Stimulated activated naive CD8-positive, alpha-beta T cell treated with anti-CD3 and anti-CD28 coated beads, Interleukin-15, amount 100 ng/mL, for 72 hours (primary cell): Measurements from ENCODE around the gene SPRR1B.
"Not testable (repeated sequence)": the region's sequence is repeated elsewhere in the genome, so short reads cannot be mapped to it uniquely, and the experiment has no call there.

Source experiments
- ATAC-seq: fragments of 150-1000 bp; cut with Tn5 transposase; 2 replicates; pipeline ENCODE4 v1.10.0; 2021; ENCODE audit warnings: mild to moderate bottlenecking, moderate library complexity
- DNase-seq, 2 donors: peaks; one replicate each; pipeline ENCODE4 v3.0.0; 2021 to 2022
- H3K27ac Mint-ChIP-seq, 2 donors: one replicate each; pipeline ENCODE4 v1.8.0; 2022; ENCODE audit warnings: mild to moderate bottlenecking in 2 of 2, mixed read lengths in 2 of 2, moderate library complexity in 2 of 2
- H3K27me3 Mint-ChIP-seq: one replicate; pipeline ENCODE4 v1.8.0; 2022; ENCODE audit warnings: mixed read lengths
- H3K4me1 Mint-ChIP-seq: one replicate; pipeline ENCODE4 v1.8.0; 2022; ENCODE audit warnings: mild to moderate bottlenecking, mixed read lengths
- H3K4me3 Mint-ChIP-seq, 2 donors: one replicate each; pipeline ENCODE4 v1.8.0; 2022; ENCODE audit warnings: mild to moderate bottlenecking in 2 of 2, mixed read lengths in 2 of 2, moderate library complexity in 1 of 2
- H3K9me3 Mint-ChIP-seq, 2 donors: one replicate each; pipeline ENCODE4 v1.8.0; 2022; ENCODE audit warnings: mixed read lengths in 2 of 2

Gene SPRR1B, protein sequence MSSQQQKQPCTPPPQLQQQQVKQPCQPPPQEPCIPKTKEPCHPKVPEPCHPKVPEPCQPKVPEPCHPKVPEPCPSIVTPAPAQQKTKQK

DNA sequence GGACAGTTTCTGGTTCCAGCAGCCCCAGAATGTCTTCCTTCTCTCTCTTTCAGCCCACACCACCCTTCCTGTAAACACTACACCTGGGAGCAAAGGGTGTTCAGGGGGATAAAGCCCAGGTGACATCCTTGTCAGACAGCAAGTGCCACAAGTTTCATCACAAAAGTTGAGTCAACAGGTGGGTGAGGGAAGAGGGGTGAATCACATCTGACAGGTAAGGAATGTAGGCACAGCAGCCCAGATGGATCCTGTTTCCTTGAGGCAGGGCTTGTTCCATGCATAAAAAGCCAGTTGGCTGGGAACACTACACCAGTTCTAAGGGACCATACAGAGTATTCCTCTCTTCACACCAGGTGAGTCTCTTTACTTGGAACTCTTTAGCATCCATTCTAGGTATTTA, at the start of gene SPRR1B:
Gene SPRR1B, plus strand, starts transcription at position 309 of the 400 bp plus-strand sequence. CDS start 1,143 bp downstream, outside the sequence.
- Mint-ChIP-seq H3K27me3 (peaks cover 19% of the 10 kb centered on the region), H3K4me1 (no peaks in the 10 kb centered on the region), H3K4me3 (no peak within 1 kb of the TSS), H3K9me3 (no peaks in the 10 kb centered on the region), H3K27ac (no peak within 1 kb of the TSS)
- ATAC-seq (no peak), DNase-seq (no peak)

DNA sequence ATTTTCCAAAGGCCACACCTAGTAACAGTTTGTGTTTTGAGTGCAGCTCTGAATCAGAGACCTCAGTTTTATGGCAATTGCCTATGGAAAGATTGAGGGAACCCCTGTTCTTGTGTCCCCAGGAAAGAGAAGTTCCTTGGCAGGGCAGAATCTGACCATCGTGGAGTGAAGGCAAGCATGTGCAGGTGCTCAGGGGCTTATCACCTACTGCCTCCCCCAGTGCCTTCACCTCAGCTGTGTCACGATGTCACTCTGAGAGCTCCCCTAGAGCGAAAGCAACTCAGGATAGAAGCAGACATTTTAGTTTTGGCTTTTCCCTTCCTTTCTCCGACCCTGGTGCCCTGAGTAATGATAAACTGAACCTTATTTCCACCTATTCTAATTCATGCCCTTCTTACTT, 48.9 kb upstream of the SPRR1B start:
- Mint-ChIP-seq H3K27ac (no peak overlapping the region), H3K4me1 (no peaks in the 10 kb centered on the region), H3K27me3 (peaks cover 47% of the 10 kb centered on the region), H3K4me3 (no peak overlapping the region), H3K9me3 (no peaks in the 10 kb centered on the region)
- DNase-seq, result no peak
- no peak for ATAC-seq

DNA sequence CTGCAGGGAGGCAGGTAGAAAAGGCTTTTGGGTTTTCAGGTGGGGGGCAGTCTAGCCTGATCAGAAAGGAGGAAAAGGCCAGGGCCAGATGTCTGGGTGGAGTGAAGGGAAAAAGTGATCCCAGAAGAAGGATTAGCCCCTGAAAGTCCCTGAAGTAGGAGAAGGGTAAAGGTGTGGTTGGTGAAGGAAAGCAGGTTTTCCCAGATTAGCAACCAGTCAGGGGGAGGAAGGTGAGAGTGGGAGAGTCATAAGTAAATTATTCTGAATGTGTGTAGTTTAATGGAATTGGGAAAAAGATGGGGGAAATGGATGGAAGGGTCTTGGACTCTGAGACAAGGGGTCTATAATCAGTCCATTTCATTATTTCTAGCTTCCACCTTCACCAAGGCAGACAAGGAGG, 47.8 kb upstream of the SPRR1B start:
- H3K27me3 Mint-ChIP-seq, result peaks cover 41% of the 10 kb centered on the region
- ATAC-seq, result no peak
- no peak for DNase-seq
- H3K27ac Mint-ChIP-seq, result no peak overlapping the region
- no peak overlapping the region for H3K4me3 Mint-ChIP-seq
- no peaks in the 10 kb centered on the region for H3K4me1 Mint-ChIP-seq
- no peaks in the 10 kb centered on the region for H3K9me3 Mint-ChIP-seq

DNA sequence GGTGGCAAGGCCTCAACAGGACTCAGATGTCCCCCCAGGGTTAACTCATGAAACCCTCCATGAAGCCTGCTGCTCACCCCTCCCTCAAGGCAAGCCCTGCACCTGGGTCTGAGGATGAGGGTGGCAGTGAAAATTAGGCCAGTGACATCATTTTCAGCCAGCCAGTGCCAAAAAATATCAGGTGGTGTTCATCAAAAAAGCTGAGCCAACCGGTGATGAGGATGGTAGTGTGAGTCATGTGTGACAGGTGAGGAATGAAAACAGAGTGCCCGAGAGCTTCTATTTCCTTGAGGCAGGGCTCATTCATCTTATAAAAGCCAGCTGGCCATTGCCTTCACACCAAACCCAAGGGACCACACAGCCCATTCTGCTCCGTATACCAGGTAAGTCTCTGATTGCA, 47.3 kb upstream of the SPRR1B start, which contains the start of gene SPRR1A:
Gene SPRR1A, plus strand, starts transcription at position 339 of the 400 bp plus-strand sequence. CDS start 1,150 bp downstream, outside the sequence.
- H3K27ac Mint-ChIP-seq, result no peak within 1 kb of the TSS
- DNase-seq (no peak), ATAC-seq (no peak)
- peaks cover 41% of the 10 kb centered on the region for H3K27me3 Mint-ChIP-seq
- H3K9me3 Mint-ChIP-seq, result no peaks in the 10 kb centered on the region
- H3K4me1 Mint-ChIP-seq, result no peaks in the 10 kb centered on the region
- H3K4me3 Mint-ChIP-seq, result no peak within 1 kb of the TSS

DNA sequence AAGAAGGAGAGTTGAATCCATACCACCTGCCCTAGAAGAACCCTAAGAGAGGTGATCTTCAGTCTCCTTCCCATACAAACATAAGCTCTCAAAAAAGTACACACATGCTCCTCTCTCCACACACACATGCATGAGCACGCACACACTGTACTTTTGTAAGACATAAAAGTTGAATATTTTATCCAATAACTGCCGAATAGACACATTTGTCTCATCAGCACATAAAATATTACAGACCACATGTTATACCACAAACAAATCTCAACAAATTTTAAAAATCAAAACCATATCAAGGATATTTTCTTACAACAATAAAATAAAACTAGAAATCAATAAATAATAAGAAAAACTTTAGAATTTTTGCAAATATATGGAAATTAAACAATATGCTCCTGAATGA, 44.4 kb upstream of the SPRR1B start:
- Mint-ChIP-seq H3K4me3 (no peak overlapping the region), H3K27me3 (peaks cover 23% of the 10 kb centered on the region), H3K9me3 (no peaks in the 10 kb centered on the region), H3K4me1 (no peaks in the 10 kb centered on the region), H3K27ac (no peak overlapping the region)
- ATAC-seq (no peak), DNase-seq (no peak)

DNA sequence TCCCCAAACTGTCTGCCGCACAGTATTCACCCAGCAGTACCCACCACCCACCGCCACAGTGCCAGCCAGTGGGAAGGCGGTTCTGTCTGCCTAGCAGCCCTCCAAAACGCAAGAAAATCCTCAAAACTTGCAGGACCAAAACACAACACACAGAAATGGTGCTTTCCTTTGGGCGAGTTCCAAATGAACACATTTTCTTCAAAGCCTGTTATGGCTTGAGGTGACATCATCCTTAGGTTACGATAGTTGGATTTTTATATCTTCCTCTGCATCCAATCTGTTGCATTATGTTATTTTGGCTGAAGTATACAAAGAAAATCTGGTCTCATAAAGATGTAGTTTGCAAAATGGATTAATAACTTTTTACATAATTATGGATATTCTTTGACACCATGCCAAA, 37.8 kb upstream of the SPRR1B start:
- Mint-ChIP-seq H3K4me3 (no peak overlapping the region), H3K27me3 (no peaks in the 10 kb centered on the region), H3K9me3 (no peaks in the 10 kb centered on the region), H3K4me1 (no peaks in the 10 kb centered on the region), H3K27ac (no peak overlapping the region)
- ATAC-seq (no peak), DNase-seq (no peak)

DNA sequence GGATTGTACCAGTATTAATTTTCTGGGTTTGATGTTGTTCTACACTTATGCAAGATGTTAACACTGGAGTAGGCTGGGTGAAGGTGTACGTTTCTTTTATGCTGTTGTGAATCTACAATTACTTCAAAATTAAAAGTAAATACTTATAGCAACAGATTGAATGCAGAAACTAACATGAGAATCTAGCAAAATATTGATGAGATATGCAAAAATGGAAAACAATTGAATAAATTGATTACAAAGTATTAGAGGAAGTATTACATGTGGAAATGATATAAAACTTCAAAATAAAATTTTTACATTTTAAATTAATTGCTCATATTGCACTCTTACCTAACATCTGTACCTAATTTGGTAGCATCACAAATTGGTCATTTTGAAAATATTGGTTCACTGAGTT, 35.2 kb upstream of the SPRR1B start:
- H3K4me3 Mint-ChIP-seq, result no peak overlapping the region
- no peaks in the 10 kb centered on the region for H3K27me3 Mint-ChIP-seq
- ATAC-seq (no peak), DNase-seq (no peak)
- no peaks in the 10 kb centered on the region for H3K4me1 Mint-ChIP-seq
- no peaks in the 10 kb centered on the region for H3K9me3 Mint-ChIP-seq
- H3K27ac Mint-ChIP-seq, result no peak overlapping the region

DNA sequence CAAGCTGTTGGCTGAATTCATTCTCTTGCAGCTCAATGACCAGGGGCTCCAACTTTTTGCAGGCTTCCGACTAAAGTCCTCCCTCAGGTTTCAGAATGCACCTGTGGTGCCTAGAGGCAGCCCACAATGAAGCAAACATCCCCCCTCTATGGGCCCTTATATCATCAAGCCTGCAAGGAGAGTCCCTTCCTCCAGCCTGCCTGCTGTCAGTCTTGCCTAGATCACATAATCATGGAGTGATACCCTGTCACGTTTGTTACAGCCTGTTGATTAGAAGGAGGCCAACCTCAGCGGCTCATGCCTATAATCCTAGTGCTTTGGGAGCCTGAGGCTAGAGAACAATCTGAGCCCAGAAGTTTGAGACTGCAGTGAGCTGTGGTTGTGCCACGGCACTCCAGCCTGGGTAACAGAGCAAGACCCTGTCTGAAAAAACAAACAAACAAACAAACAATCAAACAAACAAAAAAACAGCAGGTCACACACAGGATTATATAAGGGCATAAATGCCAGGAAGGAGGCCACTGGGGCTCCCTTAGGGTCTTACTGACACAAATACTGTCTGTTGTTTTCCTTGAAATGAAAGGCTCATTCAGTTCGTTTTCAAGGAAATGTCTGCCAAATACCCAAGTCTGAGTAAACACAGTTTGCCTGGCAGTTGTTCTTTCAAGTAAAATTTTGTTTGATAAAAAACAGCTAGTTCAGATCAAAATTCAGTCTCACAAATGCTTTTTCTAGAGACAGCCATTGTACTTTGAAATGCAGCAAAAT, 34.2 kb upstream of the SPRR1B start:
- DNase-seq (no peak), ATAC-seq (no peak)
- Mint-ChIP-seq H3K27ac (no peak overlapping the region), H3K4me1 (no peaks in the 10 kb centered on the region), H3K27me3 (no peaks in the 10 kb centered on the region), H3K9me3 (no peaks in the 10 kb centered on the region), H3K4me3 (no peak overlapping the region)

DNA sequence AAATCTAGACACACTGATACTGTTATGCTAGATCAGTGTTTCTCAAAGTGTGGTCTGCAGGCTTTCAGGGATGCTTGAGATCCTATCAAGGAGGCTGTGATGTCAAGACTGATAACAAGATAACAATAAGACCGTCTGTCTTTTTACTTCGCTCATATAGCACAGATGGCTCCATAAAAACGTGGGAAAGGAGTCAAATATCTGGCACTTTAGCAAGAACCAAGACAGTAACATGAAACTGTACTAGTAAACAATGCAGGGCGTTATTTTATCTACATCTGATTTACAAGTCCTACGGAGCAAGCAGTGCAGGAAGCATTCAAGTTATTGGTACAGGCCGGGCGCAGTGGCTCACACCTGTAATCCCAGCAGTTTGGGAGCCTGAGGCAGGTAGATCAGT, 33.1 kb upstream of the SPRR1B start:
- DNase-seq (no peak), ATAC-seq (no peak)
- no peak overlapping the region for H3K4me3 Mint-ChIP-seq
- H3K4me1 Mint-ChIP-seq, result no peaks in the 10 kb centered on the region
- no peaks in the 10 kb centered on the region for H3K27me3 Mint-ChIP-seq
- no peak overlapping the region for H3K27ac Mint-ChIP-seq
- H3K9me3 Mint-ChIP-seq, result no peaks in the 10 kb centered on the region

DNA sequence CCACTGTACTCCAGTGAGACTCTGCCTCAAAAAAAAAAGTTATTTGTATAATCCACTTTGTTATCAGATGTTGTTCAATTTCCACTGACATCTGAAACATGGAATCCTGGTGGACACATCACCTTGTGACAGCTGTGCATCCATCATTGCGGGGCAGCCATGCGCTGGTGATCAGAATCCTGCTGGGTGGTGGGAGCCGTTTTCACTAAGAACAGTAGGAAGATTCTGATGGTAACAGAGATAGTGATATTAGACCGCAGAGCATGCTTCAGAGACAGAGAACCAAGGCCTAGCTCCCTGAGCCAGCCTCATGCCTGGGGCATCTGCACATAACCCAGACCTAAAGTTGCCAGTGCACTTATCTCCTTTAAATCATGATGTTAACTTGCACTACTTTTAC, 32.5 kb upstream of the SPRR1B start:
- Mint-ChIP-seq H3K27me3 (peaks cover under 1% of the 10 kb centered on the region), H3K27ac (no peak overlapping the region), H3K4me3 (no peak overlapping the region), H3K9me3 (no peaks in the 10 kb centered on the region), H3K4me1 (no peaks in the 10 kb centered on the region)
- DNase-seq, result no peak
- no peak for ATAC-seq

DNA sequence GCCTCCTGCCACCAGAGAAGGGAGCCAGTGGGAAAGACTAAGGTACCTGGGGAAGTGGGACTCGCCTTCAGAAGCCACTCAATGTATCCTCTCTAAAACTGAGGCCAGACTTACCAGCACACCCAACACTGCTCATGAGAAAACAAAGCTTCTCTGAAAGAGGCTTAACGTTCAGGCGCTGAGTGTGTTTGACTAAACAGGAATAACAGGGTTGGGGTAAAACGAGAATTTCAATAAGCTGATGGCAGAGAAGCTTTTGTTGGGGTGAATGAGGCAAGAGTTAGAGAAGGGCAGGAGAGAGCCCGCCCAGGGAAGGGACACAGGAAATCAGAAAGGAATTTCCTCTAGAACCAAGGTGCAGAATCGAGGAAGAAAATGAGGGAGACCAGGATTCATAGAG, 31.2 kb upstream of the SPRR1B start:
- Mint-ChIP-seq H3K9me3 (no peaks in the 10 kb centered on the region), H3K27ac (no peak overlapping the region), H3K4me3 (no peak overlapping the region), H3K4me1 (no peaks in the 10 kb centered on the region), H3K27me3 (peaks cover 8% of the 10 kb centered on the region)
- no peak for ATAC-seq
- no peak for DNase-seq

DNA sequence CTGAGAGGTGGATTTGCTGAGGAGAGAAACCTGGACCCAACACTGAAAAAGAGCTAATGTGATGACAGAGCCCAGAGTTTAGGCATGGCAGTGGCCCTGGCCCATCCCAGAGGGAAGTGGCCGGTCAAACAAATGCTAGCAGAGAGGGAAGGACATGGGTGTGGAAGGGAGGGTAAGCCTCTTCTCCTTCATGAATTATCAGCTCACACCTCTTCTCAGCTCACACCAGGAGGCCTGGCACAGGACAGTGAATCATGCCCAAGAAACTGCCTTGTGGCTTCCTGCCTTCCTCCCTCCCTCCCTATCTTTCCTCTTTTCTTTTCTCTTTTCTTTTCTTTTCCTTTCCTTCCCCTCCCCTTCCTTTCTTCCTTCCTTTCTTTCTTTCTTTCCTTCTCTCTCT, 30.7 kb upstream of the SPRR1B start:
- Mint-ChIP-seq H3K27ac (no peak overlapping the region), H3K4me3 (no peak overlapping the region), H3K9me3 (no peaks in the 10 kb centered on the region), H3K4me1 (no peaks in the 10 kb centered on the region), H3K27me3 (peaks cover 8% of the 10 kb centered on the region)
- no peak for DNase-seq
- ATAC-seq, result no peak

DNA sequence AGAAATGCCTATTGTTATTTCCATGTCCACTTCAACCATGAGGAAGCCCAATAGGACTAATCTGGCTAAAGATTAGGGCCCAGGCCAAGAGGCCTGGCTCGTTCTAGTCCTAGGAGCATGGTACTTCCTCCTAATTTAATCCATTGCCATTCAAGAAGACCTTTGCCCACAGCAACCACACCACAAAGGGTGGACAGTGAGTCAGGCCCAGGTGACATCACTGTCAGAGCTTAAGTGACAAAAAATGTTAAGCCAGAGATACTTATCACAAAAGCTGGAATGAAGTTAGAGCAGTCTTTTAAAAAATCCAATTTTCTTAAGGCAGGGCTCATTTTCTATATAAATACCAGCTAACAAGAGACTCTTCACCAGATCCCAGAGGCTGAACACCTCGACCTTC, 29.6 kb upstream of the SPRR1B start, which contains the start of gene SPRR3:
Gene SPRR3, plus strand, starts transcription at position 368 of the 400 bp plus-strand sequence. CDS start 1,272 bp downstream, outside the sequence.
- no peaks in the 10 kb centered on the region for H3K9me3 Mint-ChIP-seq
- H3K4me1 Mint-ChIP-seq, result no peaks in the 10 kb centered on the region
- ATAC-seq (no peak), DNase-seq (no peak)
- H3K27me3 Mint-ChIP-seq, result peaks cover 8% of the 10 kb centered on the region
- peak within 1 kb of the TSS in 1 of 2 donors; percentile 27 for H3K27ac Mint-ChIP-seq
- no peak within 1 kb of the TSS for H3K4me3 Mint-ChIP-seq

DNA sequence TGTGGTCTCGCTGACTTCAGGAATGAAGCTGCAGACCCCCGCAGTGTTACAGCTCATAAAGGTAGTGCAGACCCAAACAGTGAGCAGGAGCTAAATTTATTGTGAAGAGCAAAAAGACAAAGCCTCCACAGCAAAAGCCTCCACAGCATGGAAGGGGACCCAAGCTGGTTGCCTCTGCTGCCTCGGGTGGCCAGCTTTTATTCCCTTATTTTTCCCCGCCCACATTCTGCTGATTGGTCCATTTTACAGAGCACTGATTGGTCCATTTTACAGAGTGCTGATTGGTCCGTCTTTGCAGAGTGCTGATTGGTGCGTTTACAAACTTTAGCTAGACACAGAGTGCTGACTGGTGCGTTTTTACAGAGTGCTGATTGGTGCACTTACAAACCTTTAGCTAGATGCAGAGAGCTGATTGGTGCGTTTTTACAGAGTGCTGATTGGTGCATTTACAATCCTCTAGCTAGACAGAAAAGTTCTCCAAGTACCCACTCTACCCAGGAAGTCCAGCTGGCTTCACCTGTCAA, 19.7 kb upstream of the SPRR1B start:
- H3K4me3 Mint-ChIP-seq, ATAC-seq, DNase-seq, H3K9me3 Mint-ChIP-seq, H3K27ac Mint-ChIP-seq, H3K4me1 Mint-ChIP-seq: not testable (repeated sequence)
- peaks cover 14% of the 10 kb centered on the region for H3K27me3 Mint-ChIP-seq

DNA sequence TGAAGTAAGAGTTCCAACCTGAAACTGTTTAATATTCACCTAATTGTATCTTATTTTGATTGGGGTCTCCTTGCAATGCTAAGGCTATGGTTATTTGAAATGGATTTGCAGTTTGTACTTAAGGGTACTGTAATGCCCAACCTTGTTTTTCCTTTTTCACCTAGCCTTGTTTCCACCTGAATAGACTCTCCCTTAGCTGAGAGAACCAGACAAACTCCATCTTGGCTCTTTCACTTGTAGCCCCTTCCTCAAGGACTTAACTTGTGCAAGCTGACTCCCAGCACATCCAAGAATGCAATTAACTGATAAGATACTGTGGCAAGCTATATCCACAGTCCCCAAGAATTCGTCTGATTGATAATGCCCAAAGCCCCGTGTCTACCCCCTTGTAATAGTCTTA, 9.2 kb upstream of the SPRR1B start:
- H3K9me3 Mint-ChIP-seq, ATAC-seq, H3K4me1 Mint-ChIP-seq, DNase-seq, H3K4me3 Mint-ChIP-seq, H3K27ac Mint-ChIP-seq: not testable (repeated sequence)
- H3K27me3 Mint-ChIP-seq, result peaks cover 37% of the 10 kb centered on the region

DNA sequence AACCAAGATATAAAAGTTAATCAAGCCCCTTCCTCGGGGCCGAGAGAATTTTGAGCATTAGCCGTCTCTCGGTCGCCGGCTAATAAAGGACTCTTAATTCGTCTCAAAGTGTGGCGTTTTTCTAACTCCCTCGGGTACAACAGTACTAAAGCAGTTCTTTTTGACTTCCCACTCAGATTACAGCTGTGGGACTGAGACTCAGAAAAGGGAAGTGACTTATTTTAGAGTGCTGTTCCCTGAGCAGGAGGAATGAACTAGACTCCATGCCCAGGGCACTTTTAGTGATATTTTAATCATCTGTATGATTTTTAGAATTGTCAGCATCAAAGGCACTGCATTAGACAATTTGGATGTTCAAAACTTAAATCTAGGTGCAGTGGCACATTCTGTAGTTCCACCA, 8.7 kb upstream of the SPRR1B start:
- not testable (repeated sequence) for H3K27ac Mint-ChIP-seq, H3K4me1 Mint-ChIP-seq, ATAC-seq, H3K9me3 Mint-ChIP-seq, DNase-seq, H3K4me3 Mint-ChIP-seq
- peaks cover 37% of the 10 kb centered on the region for H3K27me3 Mint-ChIP-seq
